ENCODE results near the gene CDC42EP5.

- TF ChIP-seq, protein P1, sequence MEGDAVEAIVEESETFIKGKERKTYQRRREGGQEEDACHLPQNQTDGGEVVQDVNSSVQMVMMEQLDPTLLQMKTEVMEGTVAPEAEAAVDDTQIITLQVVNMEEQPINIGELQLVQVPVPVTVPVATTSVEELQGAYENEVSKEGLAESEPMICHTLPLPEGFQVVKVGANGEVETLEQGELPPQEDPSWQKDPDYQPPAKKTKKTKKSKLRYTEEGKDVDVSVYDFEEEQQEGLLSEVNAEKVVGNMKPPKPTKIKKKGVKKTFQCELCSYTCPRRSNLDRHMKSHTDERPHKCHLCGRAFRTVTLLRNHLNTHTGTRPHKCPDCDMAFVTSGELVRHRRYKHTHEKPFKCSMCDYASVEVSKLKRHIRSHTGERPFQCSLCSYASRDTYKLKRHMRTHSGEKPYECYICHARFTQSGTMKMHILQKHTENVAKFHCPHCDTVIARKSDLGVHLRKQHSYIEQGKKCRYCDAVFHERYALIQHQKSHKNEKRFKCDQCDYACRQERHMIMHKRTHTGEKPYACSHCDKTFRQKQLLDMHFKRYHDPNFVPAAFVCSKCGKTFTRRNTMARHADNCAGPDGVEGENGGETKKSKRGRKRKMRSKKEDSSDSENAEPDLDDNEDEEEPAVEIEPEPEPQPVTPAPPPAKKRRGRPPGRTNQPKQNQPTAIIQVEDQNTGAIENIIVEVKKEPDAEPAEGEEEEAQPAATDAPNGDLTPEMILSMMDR (conservative IDR thresholded peaks at IDR 0.05), result no peak
- TF ChIP-seq EZH2 (IDR thresholded peaks at IDR 0.05; ENCODE audit: low read depth), result no peak
Observed at GRCh38 chr19:54461613-54462012, 11.5 kb downstream of the CDC42EP5 start.

All from PC-9 (cell line).